HG02759 (cell line): ENCODE measurements around the gene PLEKHG5.
"Not testable (repeated sequence)": the region's sequence is repeated elsewhere in the genome, so short reads cannot be mapped to it uniquely, and the experiment has no call there.

Experiments used
- ATAC-seq: cut with Tn5 transposase; IDR thresholded peaks from one replicate; pipeline ENCODE4 v1.9.1; 2021; ENCODE audit warnings: mild to moderate bottlenecking, moderate library complexity; ENCODE audit not compliant: unreplicated experiment

Gene PLEKHG5

GRCh38 chr1:6447818-6448748 lies 43.4 kb downstream of the PLEKHG5 start:
- ATAC-seq, result no peak

- ATAC-seq, result no peak
These were observed 44.2 kb downstream of the PLEKHG5 start for GRCh38 chr1:6447016-6447817.

- no peak for ATAC-seq
These were observed 44.8 kb downstream of the PLEKHG5 start for GRCh38 chr1:6446665-6447015.

- not testable (repeated sequence) for ATAC-seq
These were observed 45.5 kb downstream of the PLEKHG5 start for GRCh38 chr1:6445929-6446328.

GRCh38 chr1:6445062-6445763 lies 46.3 kb downstream of the PLEKHG5 start:
- ATAC-seq, result no peak

GRCh38 chr1:6444377-6444776 lies 47.1 kb downstream of the PLEKHG5 start:
- ATAC-seq, result no peak

GRCh38 chr1:6443339-6444115 lies 47.9 kb downstream of the PLEKHG5 start:
- ATAC-seq, result no peak

GRCh38 chr1:6441586-6441985 lies 49.9 kb downstream of the PLEKHG5 start:
- ATAC-seq, result no peak

- ATAC-seq, result peak; percentile 56
These were observed 51.0 kb downstream of the PLEKHG5 start for GRCh38 chr1:6440198-6441126.

- ATAC-seq, result peak; percentile 50
These were observed 53.4 kb downstream of the PLEKHG5 start for GRCh38 chr1:6438047-6438525.

GRCh38 chr1:6437012-6437700 lies 54.3 kb downstream of the PLEKHG5 start:
- not testable (repeated sequence) for ATAC-seq

GRCh38 chr1:6436277-6436676 lies 55.2 kb downstream of the PLEKHG5 start:
- not testable (repeated sequence) for ATAC-seq

- ATAC-seq, result no peak
These were observed 55.9 kb downstream of the PLEKHG5 start for GRCh38 chr1:6435547-6435946.

GRCh38 chr1:6435129-6435528 lies 56.3 kb downstream of the PLEKHG5 start:
- no peak for ATAC-seq

GRCh38 chr1:6434186-6434585 lies 57.3 kb downstream of the PLEKHG5 start:
- ATAC-seq, result no peak

GRCh38 chr1:6431645-6432579 lies 59.6 kb downstream of the PLEKHG5 start:
- ATAC-seq, result not testable (repeated sequence)

- not testable (repeated sequence) for ATAC-seq
These were observed 61.6 kb downstream of the PLEKHG5 start for GRCh38 chr1:6429660-6430411.
